22Rv1 (cell line): Measurements from ENCODE around the gene C10orf143.

Experiments
- H3K27ac ChIP-seq: fragments of 450-650 bp; 2 replicates; pipeline ENCODE4 v1.5.1; 2017
- ZFX ChIP-seq: fragments of 450-650 bp; IDR thresholded peaks from 2 replicates; pipeline ENCODE4 v1.6.1; 2017; ENCODE audit warnings: antibody characterized with exemption, borderline replicate concordance
- TF ChIP-seq, protein P1 (sequence below): fragments of 450-650 bp; IDR thresholded peaks from 2 replicates; pipeline ENCODE4 v1.5.1; 2017; ENCODE audit warnings: mild to moderate bottlenecking

The C10orf143 gene

DNA sequence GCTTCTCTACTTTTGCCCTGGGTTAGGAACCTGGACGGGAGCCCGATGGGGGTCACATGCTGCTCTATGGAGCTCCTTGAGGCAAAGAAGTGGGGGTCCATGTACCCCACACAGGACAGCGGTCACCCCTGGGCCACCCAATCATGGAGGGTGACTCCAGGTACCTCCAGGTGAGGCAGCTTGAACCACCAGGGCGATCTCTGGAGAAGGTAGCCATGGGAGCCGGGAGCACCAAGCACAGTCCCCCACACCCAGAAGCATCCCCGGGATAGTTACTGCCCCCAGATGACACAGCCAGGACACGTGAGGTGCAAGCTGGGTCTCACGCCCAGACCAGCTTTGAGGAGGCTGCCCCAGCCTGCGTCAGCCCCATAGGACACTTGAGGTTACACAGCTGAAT lies 58.4 kb downstream of the C10orf143 start:
- no peak for TF ChIP-seq ZFX
- TF ChIP-seq, protein P1, sequence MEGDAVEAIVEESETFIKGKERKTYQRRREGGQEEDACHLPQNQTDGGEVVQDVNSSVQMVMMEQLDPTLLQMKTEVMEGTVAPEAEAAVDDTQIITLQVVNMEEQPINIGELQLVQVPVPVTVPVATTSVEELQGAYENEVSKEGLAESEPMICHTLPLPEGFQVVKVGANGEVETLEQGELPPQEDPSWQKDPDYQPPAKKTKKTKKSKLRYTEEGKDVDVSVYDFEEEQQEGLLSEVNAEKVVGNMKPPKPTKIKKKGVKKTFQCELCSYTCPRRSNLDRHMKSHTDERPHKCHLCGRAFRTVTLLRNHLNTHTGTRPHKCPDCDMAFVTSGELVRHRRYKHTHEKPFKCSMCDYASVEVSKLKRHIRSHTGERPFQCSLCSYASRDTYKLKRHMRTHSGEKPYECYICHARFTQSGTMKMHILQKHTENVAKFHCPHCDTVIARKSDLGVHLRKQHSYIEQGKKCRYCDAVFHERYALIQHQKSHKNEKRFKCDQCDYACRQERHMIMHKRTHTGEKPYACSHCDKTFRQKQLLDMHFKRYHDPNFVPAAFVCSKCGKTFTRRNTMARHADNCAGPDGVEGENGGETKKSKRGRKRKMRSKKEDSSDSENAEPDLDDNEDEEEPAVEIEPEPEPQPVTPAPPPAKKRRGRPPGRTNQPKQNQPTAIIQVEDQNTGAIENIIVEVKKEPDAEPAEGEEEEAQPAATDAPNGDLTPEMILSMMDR = no peak
- H3K27ac ChIP-seq = no peak overlapping the region

DNA sequence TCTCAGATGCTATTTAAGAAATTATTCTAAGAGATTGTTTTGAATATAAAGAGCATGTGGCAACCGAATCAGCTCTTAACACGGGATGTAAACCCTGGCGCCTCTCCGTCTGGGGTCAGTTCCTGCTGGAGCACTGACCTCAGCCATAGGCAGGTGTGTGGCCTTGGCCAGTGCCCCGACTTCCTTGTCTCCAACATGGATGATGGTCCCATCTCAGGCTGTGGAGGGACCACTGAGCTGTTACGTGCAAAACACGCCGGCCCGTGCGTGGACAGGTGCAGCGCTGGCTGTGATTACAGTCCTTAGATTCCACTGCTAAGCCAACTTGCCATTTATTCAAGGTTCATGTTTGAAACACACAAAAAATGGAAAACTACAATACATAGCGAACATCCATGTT lies 59.9 kb downstream of the C10orf143 start:
- TF ChIP-seq, protein P1 = no peak
- no peak for TF ChIP-seq ZFX
- H3K27ac ChIP-seq = no peak overlapping the region

DNA sequence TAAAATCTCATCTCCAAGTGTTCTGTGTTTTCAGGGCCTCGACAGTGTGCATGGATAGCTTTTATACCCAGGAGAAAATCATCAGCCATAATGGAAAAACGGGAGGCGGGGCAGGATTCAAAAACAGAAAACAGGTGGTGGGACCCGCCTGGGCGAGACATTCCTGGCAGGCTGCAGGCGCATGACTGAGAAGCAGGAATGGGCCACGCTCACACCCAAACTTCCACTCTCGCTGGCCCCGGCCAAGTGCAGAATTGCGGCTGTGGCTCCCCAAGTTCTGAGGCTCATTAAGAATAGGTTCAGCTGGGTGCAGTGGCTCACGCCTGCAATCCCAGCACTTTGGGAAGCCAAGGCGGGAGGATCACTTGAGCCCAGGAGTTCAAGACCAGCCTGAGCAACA lies 60.6 kb downstream of the C10orf143 start:
- no peak overlapping the region for H3K27ac ChIP-seq
- TF ChIP-seq, protein P1 = no peak
- no peak for TF ChIP-seq ZFX

DNA sequence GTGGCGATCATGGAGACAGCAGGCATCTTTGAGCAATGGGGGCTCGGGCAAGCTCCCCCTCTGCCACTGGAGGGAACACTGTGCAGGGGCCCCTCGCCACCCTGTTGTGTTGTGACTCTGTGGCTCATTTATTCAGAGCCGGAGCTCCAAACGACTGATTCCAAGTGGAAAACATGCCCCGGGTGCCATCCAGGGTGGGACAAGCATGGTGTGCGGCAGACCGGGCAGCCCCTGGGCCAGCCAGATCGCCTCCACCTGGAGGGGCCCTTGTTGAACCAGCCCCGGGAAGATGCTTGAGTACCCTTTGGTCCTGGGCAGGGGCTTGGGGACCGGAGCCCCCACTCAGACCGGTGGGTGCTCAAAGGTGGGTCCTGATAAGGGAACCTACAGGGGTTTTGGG lies 61.4 kb downstream of the C10orf143 start:
- TF ChIP-seq, protein P1 = no peak
- TF ChIP-seq ZFX = no peak
- no peak overlapping the region for H3K27ac ChIP-seq

DNA sequence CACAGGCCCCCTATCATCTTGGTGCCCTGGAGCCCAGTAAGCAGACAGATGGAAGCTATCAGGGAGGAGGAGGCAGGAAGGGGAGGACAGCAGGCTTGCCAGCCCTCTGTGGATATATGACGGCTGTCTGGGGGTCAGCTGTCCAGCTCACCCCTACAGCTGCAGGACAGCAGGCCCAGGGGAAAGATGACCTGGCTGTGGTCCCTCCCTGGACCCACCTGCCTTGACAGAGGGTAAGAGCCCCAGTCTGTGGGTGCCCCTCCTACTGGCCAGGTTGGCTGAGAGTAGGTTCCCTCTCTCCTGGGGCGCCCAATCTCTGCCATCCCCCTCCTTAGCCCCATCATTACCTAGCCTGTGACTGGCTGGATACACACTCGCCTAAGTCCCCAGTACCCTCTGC lies 62.5 kb downstream of the C10orf143 start:
- no peak for TF ChIP-seq ZFX
- TF ChIP-seq, protein P1 = no peak
- H3K27ac ChIP-seq = no peak overlapping the region

DNA sequence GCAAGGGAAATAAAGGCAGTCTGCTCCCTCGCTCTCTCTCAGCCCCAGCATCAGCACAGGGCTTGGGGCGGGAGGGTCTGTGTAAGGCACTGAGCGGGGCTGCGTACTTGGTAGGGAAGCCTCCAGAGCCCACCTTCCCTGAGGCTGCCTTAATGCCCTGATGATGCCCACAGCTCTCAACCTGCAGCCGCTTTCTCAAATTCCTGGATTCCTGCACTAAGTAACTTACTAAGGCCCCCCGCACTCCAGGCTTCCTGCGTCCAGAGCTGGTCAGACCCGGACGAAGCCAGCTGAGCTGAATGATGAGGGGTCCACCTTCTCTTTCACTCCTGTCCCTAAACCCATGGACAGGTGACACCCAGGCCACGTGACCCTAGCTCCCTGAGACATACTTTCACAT lies 63.3 kb downstream of the C10orf143 start:
- TF ChIP-seq, protein P1 = no peak
- no peak for TF ChIP-seq ZFX
- no peak overlapping the region for H3K27ac ChIP-seq

DNA sequence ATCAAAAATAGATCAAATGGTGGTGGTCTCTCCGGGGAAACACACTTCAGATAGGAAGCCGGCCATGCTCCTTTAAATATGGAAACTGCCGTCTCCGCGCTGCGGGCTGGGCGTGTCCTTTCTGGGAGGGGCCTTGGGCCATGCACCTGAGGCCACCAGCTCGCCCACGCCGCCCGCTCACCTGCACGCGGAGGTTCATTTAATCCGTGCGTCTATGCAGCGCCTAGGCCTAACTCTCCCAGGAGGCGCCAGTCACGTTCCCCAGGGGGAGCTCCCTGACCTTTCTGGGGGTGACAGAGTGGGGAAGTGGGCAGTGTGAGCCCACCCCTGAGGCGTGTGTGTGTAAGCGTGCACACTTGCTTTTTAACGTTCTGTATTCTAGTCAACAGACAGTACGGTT lies 64.0 kb downstream of the C10orf143 start:
- TF ChIP-seq ZFX = no peak
- TF ChIP-seq, protein P1 = no peak
- H3K27ac ChIP-seq = no peak overlapping the region
